ENCODE measurements around the gene PRCC.

- TF ChIP-seq CTCF (IDR thresholded peaks at IDR 0.05; ENCODE audit: insufficient read depth, low read depth, low read length), result no peak
- no peak for TF ChIP-seq EZH2 (IDR thresholded peaks at IDR 0.05; ENCODE audit: insufficient read depth, low read length)
These were observed 45.8 kb upstream of the PRCC start for GRCh38 chr1:156721535-156721934.
